HG02588 (cell line): ENCODE results near the gene PHC2.

Experiments used
- ATAC-seq: cut with Tn5 transposase; IDR thresholded peaks from one replicate; pipeline ENCODE4 v1.9.1; 2021; ENCODE audit warnings: mild to moderate bottlenecking, moderate library complexity; ENCODE audit not compliant: unreplicated experiment

PHC2 gene

GRCh38 chr1:33334081-33334552 lies 96.8 kb downstream of the PHC2 start:
- no peak for ATAC-seq

- no peak for ATAC-seq
Measured at GRCh38 chr1:33332881-33333280, 98.0 kb downstream of the PHC2 start.

DNA sequence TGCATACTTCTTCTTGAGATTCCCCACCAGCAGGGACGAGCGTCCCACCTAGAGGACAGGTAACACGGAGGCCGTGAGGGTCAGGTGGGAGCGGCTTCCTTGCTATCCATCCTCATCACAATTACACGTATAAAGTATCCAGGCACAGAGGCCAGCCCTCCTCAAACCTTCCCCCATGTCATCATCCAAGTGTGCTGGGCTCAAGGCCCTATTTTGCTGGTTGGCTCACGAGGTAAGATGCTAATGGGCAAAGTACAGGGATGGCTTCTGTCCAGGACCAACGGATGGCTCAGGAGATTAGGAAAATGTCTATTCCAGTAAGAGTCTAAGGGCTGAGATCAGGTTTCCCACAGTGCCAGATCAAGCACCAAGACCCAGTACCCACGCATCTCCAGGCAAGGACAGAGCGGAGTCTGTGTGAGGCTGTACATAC lies 98.5 kb downstream of the PHC2 start:
- no peak for ATAC-seq

GRCh38 chr1:33331444-33332356 lies 99.2 kb downstream of the PHC2 start:
- ATAC-seq: no peak

DNA sequence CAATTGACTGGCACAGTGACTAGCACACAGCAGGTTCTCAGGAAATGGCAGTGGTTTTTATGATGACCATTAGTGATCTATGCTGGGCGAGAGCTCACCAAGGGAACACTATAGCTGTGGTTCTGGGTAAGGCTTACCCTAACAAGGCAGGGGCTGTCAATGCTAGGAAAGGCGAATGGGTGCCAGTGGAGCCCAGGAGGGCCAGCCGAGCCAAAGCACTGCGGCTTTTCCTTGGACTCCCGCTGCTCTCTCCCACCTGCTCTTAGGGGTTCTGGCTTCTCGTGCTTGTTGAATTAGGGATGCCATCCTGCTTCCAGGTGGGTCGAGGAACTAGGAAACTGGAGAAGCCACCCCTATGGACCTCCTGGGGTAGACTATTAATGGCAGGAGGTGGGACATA lies 100.0 kb downstream of the PHC2 start:
- no peak for ATAC-seq

DNA sequence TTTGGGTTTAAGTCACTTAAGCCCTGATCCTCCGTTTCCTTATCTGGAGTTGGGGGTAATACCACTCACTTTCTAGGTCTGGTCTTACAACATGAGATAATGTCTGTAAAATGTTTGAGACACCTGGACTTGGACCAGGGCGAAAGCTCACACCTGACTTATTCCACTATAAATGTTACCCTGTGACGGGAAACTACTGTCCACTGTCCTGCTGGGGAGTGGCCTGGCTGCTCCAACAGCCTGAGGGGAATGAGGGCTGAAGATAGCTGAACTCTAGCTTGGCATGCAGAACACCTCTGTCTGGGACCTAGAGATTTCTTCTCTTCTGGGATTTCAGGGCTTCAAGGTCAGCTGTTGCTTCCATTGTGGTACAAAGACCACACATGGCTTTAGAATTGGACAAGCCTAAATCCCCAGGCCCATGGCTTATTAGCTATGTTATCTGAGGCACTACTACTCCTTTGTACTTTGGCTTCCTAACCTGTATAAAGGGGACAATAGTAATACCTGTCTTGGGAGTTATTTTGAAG lies 100.5 kb downstream of the PHC2 start:
- ATAC-seq: no peak

GRCh38 chr1:33329600-33330305 lies 101.1 kb downstream of the PHC2 start:
- no peak for ATAC-seq

DNA sequence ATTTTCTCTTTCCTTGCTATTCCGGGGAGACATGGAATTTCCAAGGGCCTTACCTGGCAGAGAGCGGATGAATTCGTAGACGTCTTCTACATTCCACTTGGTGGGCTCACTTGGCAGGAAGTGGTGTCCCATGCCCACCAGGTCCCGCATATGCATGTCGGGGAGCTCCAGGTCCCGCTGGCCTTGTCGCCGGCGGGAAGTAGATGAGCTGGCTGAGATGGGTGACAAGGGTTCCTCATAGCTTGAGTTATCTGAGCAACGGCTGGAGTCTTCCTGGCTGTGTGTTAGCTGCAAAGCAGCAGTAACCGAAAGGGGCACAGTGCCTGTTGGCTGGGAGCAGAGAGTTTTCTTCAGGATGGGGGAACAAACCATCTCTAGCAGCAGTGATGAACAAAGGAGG lies 102.1 kb downstream of the PHC2 start:
- ATAC-seq: no peak

GRCh38 chr1:33327587-33328325 lies 103.1 kb downstream of the PHC2 start:
- no peak for ATAC-seq

DNA sequence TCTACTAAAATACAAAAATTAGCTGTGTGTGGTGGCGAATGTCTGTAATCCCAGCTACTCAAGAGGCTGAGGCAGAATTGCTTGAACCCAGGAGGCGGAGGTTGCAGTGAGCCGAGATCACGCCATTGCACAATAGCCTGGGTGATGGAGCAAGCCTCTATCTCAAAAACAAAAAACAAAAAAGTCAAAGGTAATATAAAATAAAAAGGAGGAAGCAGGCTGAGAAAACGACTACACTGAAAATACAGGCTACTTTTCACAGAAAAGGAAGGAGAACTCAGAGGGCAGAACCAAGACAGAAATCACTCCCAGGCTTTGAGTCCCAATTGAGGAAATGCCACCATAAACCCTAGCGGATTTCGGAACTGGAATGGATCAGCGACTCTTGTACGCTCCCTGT lies 104.1 kb downstream of the PHC2 start:
- no peak for ATAC-seq

DNA sequence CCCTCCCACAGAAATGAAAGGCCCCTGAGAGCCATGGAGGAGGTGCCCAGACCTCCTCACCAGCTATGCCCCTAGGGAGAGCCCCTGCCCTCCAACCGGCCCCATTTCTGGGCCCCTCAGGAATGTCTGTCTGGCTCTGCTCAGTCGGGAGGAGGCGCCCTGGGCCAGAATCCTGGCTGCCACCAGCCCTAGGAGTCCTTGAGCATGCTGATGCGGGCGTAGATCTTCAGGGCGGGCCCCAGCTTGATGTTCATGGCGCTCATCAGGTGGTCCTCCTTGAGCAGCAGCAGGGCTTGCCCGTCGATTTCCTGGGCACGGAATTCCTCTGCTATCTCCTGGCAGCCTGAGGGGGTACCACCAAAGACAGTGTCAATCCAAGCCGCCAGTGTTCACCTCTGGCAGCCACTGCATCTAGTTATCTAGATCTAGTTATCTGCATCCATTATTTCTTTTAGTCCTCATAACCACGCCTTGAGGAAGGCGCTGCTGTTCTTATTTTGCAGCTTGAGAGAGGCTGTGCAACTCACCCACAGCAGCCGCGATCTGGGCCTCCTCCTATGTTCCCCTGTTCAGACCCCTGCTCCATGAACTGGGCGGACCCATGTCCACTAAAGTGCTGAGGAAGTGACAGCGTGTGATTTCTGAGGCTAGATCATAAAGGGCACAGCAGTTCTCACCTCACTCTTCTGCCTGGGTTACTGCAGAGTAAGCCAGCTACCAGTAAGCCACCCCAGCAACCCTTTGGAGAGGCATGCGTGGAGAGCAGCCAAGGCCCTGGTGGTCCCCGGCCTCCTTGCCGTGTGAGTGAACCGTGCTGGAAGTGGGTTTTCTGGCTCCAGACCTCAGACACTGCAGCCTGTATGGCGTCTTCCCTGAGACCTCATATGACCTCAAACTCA lies 106.0 kb downstream of the PHC2 start:
- ATAC-seq: no peak

- no peak for ATAC-seq
Measured at GRCh38 chr1:33323663-33324477, 107.0 kb downstream of the PHC2 start.

GRCh38 chr1:33322870-33323585 lies 107.9 kb downstream of the PHC2 start:
- no peak for ATAC-seq

GRCh38 chr1:33322109-33322508 lies 108.8 kb downstream of the PHC2 start:
- ATAC-seq: no peak

DNA sequence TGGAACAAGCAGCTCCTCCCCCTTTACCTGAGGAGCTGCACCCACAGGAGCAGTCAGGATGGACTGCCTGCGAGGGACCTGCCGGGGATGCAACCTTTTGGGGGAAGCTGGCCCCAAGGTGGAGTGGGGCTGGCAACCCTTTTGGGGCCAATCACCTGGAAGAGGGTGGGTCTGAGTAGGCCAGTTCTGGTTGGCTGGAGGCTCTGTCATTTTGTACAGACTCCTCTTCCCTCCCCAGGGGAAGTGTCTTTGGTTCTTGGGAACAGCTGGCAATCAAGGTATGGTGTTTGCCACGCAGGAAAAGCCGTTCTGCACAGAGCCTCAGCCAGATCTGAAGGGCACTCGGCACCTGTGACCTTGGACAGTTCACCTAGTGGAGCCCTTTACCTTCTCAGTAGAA lies 109.7 kb downstream of the PHC2 start:
- ATAC-seq: no peak

- ATAC-seq: no peak
Measured at GRCh38 chr1:33320619-33321165, 110.2 kb downstream of the PHC2 start, which contains the start of gene A3GALT2. TSS of gene A3GALT2 (minus strand) at chr1:33321098. CDS start at chr1:33321098, 0 bp downstream.

DNA sequence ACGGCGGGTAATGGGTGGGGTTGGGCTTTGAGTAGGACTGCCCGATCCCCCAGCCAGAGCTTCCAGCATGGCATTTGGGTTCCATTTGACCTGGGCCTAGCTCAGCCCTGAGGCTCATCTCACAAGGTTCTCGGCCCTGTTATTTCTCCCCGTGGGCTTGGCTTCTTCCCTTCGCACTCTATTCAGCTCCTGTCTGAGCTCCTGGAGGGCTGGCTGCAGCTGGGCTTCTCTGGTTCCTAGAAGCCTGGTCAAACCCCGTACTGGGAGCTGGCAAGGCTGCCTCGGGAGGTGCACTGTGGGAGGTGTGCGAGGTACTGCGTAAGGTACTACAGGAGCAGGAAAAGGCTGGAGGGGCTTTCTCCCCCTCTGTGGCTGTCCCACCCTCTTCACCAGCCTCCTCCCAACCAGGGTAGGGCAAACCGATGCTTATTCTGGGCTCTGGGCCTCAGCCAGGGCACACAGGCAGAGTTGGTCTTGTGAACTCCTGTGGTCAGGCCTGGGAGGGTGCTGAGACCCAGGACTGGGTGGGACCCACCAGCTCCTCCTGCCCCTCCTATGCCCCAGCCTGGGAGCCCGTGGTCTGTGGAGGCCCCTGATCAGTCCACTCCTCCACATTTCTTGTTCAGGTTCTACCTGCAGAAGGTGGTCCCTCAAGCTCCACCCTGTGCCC lies 110.8 kb downstream of the PHC2 start:
- no peak for ATAC-seq
